HepG2 (cell line): ENCODE results near the gene KREMEN1. TPM values are rescaled to one million over a fixed set of nuclear protein-coding genes. Genes with fewer than 3 reads are reported as not detected.

Experiments
- ATAC-seq: fragments of 200-7000 bp; cut with Tn5 transposase; 3 replicates; pipeline ENCODE4 v1.9.1; 2020; ENCODE audit warnings: mild to moderate bottlenecking, moderate library complexity
- BruUV-seq: library from RNA; stranded (reverse); fragments of 400-500 nt; replicated peaks from 2 replicates; lab custom pipeline; 2021; lab: Mats Ljungman, UMichigan
- CTCF ChIA-PET: fragments of 300-600 bp; formaldehyde crosslinking; extraction: SDS; loops from one replicate; lab custom pipeline; 2021; ENCODE audit warnings: low total read pairs, inconsistent platforms, low intra/inter-chr PET ratio; lab: Yijun Ruan, JAX
- POLR2A ChIA-PET: fragments of 350-600 bp; sonication (Branson Sonifier 250); formaldehyde crosslinking; loops from one replicate; lab custom pipeline; 2020; ENCODE audit warnings: antibody characterized with exemption, inconsistent platforms; lab: Yijun Ruan, JAX
- DNase-seq: peaks from one replicate; pipeline ENCODE4 v3.0.0-alpha.2; 2015; ENCODE audit warnings: low spot score
- FAIRE-seq: peaks from 3 replicates; lab custom pipeline; 2011; peaks lifted over from hg19 to GRCh38; lab: Jason Lieb, UNC
- H2AFZ ChIP-seq: one replicate; pipeline ENCODE4 v1.6.1; 2011; ENCODE audit warnings: low read length, inconsistent platforms
- H3K27ac ChIP-seq: fragments of 300-600 bp; 3 replicates; pipeline ENCODE4 v1.8.0; 2011; ENCODE audit warnings: mixed run types, mild to moderate bottlenecking, mixed read lengths, low read length, inconsistent platforms; ENCODE audit not compliant: insufficient read depth; ENCODE audit errors: extremely low read length
- H3K27me3 ChIP-seq, 2 experiments: fragments of 200-600 bp in 1 of 2; 2 replicates in 1 of 2; 3 replicates in 1 of 2; pipeline versions ENCODE4 v1.6.0 to v1.8.0; 2011; ENCODE audit warnings: low read length in 2 of 2, mild to moderate bottlenecking in 2 of 2, moderate library complexity in 2 of 2, inconsistent platforms in 1 of 2; ENCODE audit not compliant: insufficient read depth in 2 of 2, control insufficient read depth in 1 of 2
- H3K36me3 ChIP-seq, 2 experiments: fragments of 200-600 bp in 1 of 2; replicated peaks in 1 of 2; 2 replicates in 1 of 2; 3 replicates in 1 of 2; pipeline versions ENCODE4 v1.5.1 to v1.8.0; 2011; ENCODE audit warnings: low read length in 2 of 2, inconsistent platforms in 1 of 2; ENCODE audit not compliant: insufficient read depth in 2 of 2, control insufficient read depth in 1 of 2
- H3K4me1 ChIP-seq: 2 replicates; pipeline ENCODE4 v1.5.1; 2012; ENCODE audit warnings: low read length, inconsistent platforms; ENCODE audit not compliant: insufficient read depth
- H3K4me2 ChIP-seq: 2 replicates; pipeline ENCODE4 v1.6.0; 2011; ENCODE audit warnings: low read depth, low read length, inconsistent platforms
- H3K4me3 ChIP-seq, 3 experiments: fragments of 200-600 bp in 1 of 3; sonication (generic), shearing (Covaris generic) in 1 of 3; replicated peaks in 1 of 3; 2 replicates each; pipeline ENCODE4 v1.5.1; 2011 to 2016; ENCODE audit warnings: low read length in 3 of 3, inconsistent platforms in 2 of 3, low read depth in 2 of 3, mild to moderate bottlenecking in 2 of 3, control low read depth in 1 of 3, mixed read lengths in 1 of 3; ENCODE audit not compliant: insufficient read depth in 1 of 3
- H3K79me2 ChIP-seq: one replicate; pipeline ENCODE4 v1.6.1; 2011; ENCODE audit warnings: low read length, inconsistent platforms; ENCODE audit not compliant: insufficient read depth
- H3K9ac ChIP-seq: 2 replicates; pipeline ENCODE4 v1.6.0; 2011; ENCODE audit warnings: mild to moderate bottlenecking, low read depth, low read length, inconsistent platforms; ENCODE audit not compliant: insufficient read depth
- H3K9me3 ChIP-seq: 2 replicates; pipeline ENCODE4 v1.5.1; 2012; ENCODE audit warnings: mild to moderate bottlenecking, low read length
- H4K20me1 ChIP-seq: 2 replicates; pipeline ENCODE4 v1.6.0; 2011; ENCODE audit warnings: inconsistent platforms, mild to moderate bottlenecking, low read length, moderate library complexity; ENCODE audit not compliant: insufficient read depth
- CREB1 ChIP-seq, 2 experiments: fragments of 450-650 bp in 1 of 2; IDR thresholded peaks; 2 replicates each; pipeline ENCODE4 v1.6.1; 2016 to 2017; ENCODE audit warnings: control low read depth in 1 of 2, mild to moderate bottlenecking in 1 of 2, missing compliant biosample characterization in 1 of 2, missing genetic modification characterization in 1 of 2
- ETV5 ChIP-seq: IDR thresholded peaks from 2 replicates; pipeline ENCODE4 v1.6.1; 2018; ENCODE audit warnings: missing biosample characterization, missing genetic modification reagents, inconsistent platforms, borderline replicate concordance
- HNRNPK ChIP-seq: fragments of 200-400 bp; formaldehyde crosslinking; IDR thresholded peaks from 2 replicates; pipeline ENCODE4 v1.6.1; 2018; ENCODE audit warnings: low read length, low read depth, moderate library complexity, mild to moderate bottlenecking; ENCODE audit not compliant: poor library complexity, severe bottlenecking
- MED8 ChIP-seq: sonication (generic); formaldehyde crosslinking; IDR thresholded peaks from 2 replicates; pipeline ENCODE4 v1.8.1; 2023; ENCODE audit warnings: mild to moderate bottlenecking, missing genetic modification reagents; ENCODE audit not compliant: insufficient replicate concordance
- PAWR ChIP-seq: sonication (generic); formaldehyde crosslinking; IDR thresholded peaks from 2 replicates; pipeline ENCODE4 v1.4.0; 2020; ENCODE audit warnings: missing genetic modification reagents, mild to moderate bottlenecking, borderline replicate concordance
- PCBP1 ChIP-seq: fragments of 200-400 bp; formaldehyde crosslinking; IDR thresholded peaks from 2 replicates; pipeline ENCODE4 v1.6.1; 2017; ENCODE audit warnings: mild to moderate bottlenecking, low read depth, low read length, borderline replicate concordance
- SMYD3 ChIP-seq: sonication (generic); formaldehyde crosslinking; IDR thresholded peaks from 2 replicates; pipeline ENCODE4 v1.8.1; 2023; ENCODE audit warnings: mild to moderate bottlenecking, missing genetic modification reagents
- YEATS4 ChIP-seq: sonication (generic); formaldehyde crosslinking; IDR thresholded peaks from 2 replicates; pipeline ENCODE4 v1.4.0; 2020; ENCODE audit warnings: missing genetic modification reagents, borderline replicate concordance
- ZNF256 ChIP-seq: sonication (generic); formaldehyde crosslinking; conservative IDR thresholded peaks from 2 replicates; pipeline ENCODE4 v1.4.0; 2020; ENCODE audit warnings: missing genetic modification reagents
- ZNF7 ChIP-seq: IDR thresholded peaks from 2 replicates; pipeline ENCODE4 v1.6.1; 2016; ENCODE audit warnings: missing biosample characterization, missing genetic modification reagents
- WGBS: methylation state at CpG from one replicate; pipeline ENCODE4 v1.1.6; 2017; ENCODE audit warnings: low lambda C conversion rate; 5-methylcytosine and 5-hydroxymethylcytosine counted together
- in situ Hi-C: cut with HindIII; loops from 2 replicates; pipeline ENCODE4 v1.10.0; 2017; ENCODE audit warnings: low pct_unique_long_range_greater_than_20kb; ENCODE audit not compliant: extremely low pct_ligation_motif_present
- intact Hi-C: fragments of 100-400 bp; cut with micrococcal nuclease; formaldehyde crosslinking; loops from one replicate; pipeline ENCODE4 v1.10.0; 2022; ENCODE audit not compliant: unreplicated experiment
- polyA plus RNA-seq, 8 experiments: library from polyadenylated mRNA; depleted of rRNA in 3 of 8; stranded (reverse) in 7 of 8; unstranded in 1 of 8; fragments of >200 nt; fragmentation: Illumina TruSeq in 4 of 8; extraction: Trizol in 4 of 8; gene quantifications; 2 replicates each; pipeline versions ENCODE4 v1.2.1 to v1.2.3, GENCODE V29; 2011 to 2016; ENCODE audit warnings: low read depth in 4 of 8, missing spikeins in 1 of 8, mixed read lengths in 1 of 8; ENCODE audit not compliant: insufficient read depth in 1 of 8
- total RNA-seq, 5 experiments: library from RNA; depleted of rRNA; stranded (reverse); fragments of >200 nt; fragmentation: Illumina TruSeq; extraction: Trizol; gene quantifications; 2 replicates each; pipeline ENCODE4 v1.2.3, GENCODE V29; 2016; ENCODE audit warnings: low read depth in 1 of 5
- TF ChIP-seq, protein P1 (sequence below): sonication (generic); formaldehyde crosslinking; IDR thresholded peaks from 2 replicates; pipeline ENCODE4 v1.5.0; 2020; ENCODE audit warnings: missing genetic modification reagents
- TF ChIP-seq, protein P2 (sequence below): sonication (generic); formaldehyde crosslinking; IDR thresholded peaks from 2 replicates; pipeline ENCODE4 v1.8.0; 2022; ENCODE audit warnings: mild to moderate bottlenecking, missing genetic modification reagents, moderate library complexity
- TF ChIP-seq, protein P3 (sequence below), 2 experiments: sonication (generic) in 1 of 2; formaldehyde crosslinking in 1 of 2; IDR thresholded peaks; 2 replicates each; pipeline versions ENCODE4 v1.4.0 to v1.6.1; 2016 to 2020; ENCODE audit warnings: borderline replicate concordance in 1 of 2, low read depth in 1 of 2, mild to moderate bottlenecking in 1 of 2, missing genetic modification reagents in 1 of 2
- TF ChIP-seq, protein P4 (sequence below): sonication (generic); formaldehyde crosslinking; IDR thresholded peaks from 2 replicates; pipeline ENCODE4 v1.4.0; 2020; ENCODE audit warnings: low read depth, mild to moderate bottlenecking, missing genetic modification reagents

Gene KREMEN1
- total and polyA plus RNA-seq, 2 of the 13 experiments (the other 11 are each of a cell fraction or from before 2014, with no cell fraction given): 9.8 to 13.8 TPM

DNA sequence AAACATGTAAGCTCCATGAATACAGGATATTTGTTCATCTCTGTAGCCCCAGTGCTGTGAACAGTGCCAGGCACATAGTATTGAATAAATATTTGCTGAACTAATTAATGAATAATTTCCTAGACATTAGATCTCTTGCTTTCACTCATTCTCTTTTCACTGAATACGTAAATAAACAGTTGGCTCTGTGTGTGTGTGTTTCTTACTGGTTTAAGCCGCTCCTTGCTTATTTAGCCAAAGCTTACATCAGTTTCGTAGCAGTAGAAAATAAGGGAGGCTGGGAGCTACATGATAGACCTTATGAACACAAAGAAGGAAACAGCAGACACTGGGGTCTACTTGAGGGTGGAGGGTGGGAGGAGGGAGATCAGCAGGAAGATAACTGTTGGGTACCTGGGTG is 17.2 kb downstream of the KREMEN1 start:
- Histone ChIP-seq H3K4me3 (no peak overlapping the region), H3K4me2 (no peak overlapping the region), H3K4me1 (peaks cover 30% of the 10 kb centered on the region), H3K27ac (no peak overlapping the region), H3K79me2 (no peaks in the 10 kb centered on the region), H4K20me1 (peaks cover 4% of the 10 kb centered on the region; the same call in 1 of the 2 replicates), H2AFZ (no peak overlapping the region), H3K36me3 (no peaks in the 10 kb centered on the region), H3K27me3 (no peaks in the 10 kb centered on the region), H3K9ac (no peak overlapping the region), H3K9me3 (no peaks in the 10 kb centered on the region)
- no peak for TF ChIP-seq MED8 (CRISPR knock-in tag)
- no peak for TF ChIP-seq YEATS4 (CRISPR knock-in tag)
- no peak for TF ChIP-seq PAWR (CRISPR knock-in tag)
- TF ChIP-seq, protein P1, sequence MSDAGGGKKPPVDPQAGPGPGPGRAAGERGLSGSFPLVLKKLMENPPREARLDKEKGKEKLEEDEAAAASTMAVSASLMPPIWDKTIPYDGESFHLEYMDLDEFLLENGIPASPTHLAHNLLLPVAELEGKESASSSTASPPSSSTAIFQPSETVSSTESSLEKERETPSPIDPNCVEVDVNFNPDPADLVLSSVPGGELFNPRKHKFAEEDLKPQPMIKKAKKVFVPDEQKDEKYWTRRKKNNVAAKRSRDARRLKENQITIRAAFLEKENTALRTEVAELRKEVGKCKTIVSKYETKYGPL (CRISPR knock-in tag): no peak
- no peak for TF ChIP-seq HNRNPK
- TF ChIP-seq, protein P2, sequence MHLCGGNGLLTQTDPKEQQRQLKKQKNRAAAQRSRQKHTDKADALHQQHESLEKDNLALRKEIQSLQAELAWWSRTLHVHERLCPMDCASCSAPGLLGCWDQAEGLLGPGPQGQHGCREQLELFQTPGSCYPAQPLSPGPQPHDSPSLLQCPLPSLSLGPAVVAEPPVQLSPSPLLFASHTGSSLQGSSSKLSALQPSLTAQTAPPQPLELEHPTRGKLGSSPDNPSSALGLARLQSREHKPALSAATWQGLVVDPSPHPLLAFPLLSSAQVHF (CRISPR knock-in tag): no peak
- TF ChIP-seq CREB1 (IDR thresholded peaks at IDR 0.05): no peak
- TF ChIP-seq CREB1 (CRISPR knock-in tag; IDR thresholded peaks at IDR 0.05): no peak
- TF ChIP-seq, protein P3, sequence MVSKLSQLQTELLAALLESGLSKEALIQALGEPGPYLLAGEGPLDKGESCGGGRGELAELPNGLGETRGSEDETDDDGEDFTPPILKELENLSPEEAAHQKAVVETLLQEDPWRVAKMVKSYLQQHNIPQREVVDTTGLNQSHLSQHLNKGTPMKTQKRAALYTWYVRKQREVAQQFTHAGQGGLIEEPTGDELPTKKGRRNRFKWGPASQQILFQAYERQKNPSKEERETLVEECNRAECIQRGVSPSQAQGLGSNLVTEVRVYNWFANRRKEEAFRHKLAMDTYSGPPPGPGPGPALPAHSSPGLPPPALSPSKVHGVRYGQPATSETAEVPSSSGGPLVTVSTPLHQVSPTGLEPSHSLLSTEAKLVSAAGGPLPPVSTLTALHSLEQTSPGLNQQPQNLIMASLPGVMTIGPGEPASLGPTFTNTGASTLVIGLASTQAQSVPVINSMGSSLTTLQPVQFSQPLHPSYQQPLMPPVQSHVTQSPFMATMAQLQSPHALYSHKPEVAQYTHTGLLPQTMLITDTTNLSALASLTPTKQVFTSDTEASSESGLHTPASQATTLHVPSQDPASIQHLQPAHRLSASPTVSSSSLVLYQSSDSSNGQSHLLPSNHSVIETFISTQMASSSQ (IDR thresholded peaks at IDR 0.05; ENCODE audit: low read depth): no peak
- TF ChIP-seq, protein P3 (CRISPR knock-in tag; IDR thresholded peaks at IDR 0.05; ENCODE audit: borderline replicate concordance): no peak
- TF ChIP-seq PCBP1: no peak
- no peak for TF ChIP-seq ETV5
- TF ChIP-seq ZNF256 (CRISPR knock-in tag): no peak
- no peak for TF ChIP-seq ZNF7 (CRISPR knock-in tag)
- TF ChIP-seq, protein P4, sequence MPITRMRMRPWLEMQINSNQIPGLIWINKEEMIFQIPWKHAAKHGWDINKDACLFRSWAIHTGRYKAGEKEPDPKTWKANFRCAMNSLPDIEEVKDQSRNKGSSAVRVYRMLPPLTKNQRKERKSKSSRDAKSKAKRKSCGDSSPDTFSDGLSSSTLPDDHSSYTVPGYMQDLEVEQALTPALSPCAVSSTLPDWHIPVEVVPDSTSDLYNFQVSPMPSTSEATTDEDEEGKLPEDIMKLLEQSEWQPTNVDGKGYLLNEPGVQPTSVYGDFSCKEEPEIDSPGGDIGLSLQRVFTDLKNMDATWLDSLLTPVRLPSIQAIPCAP (CRISPR knock-in tag): no peak
- TF ChIP-seq SMYD3 (CRISPR knock-in tag): no peak
- ATAC-seq: no peak
- POLR2A ChIA-PET: no interaction called here
- WGBS: 91% methylated on average over 3 of the region's 3 CpGs
- BruUV-seq: no TSS peak
- CTCF ChIA-PET: no interaction called here
- no peak for FAIRE-seq
- in situ Hi-C loops (no loop called here), intact Hi-C loops (no loop called here)
- no peak for DNase-seq
